K562 (cell line): Measurements from ENCODE around the gene CNDP1. TPM values are rescaled to one million over a fixed set of nuclear protein-coding genes. Genes with fewer than 3 reads are reported as not detected.

Experiments used
- ATAC-seq: fragments of 200-7000 bp; cut with Tn5 transposase; 3 replicates; pipeline ENCODE4 v1.9.1; 2020; ENCODE audit warnings: moderate library complexity
- BruUV-seq: library from RNA; stranded (reverse); fragments of 400-500 nt; replicated peaks from 2 replicates; lab custom pipeline; 2021; lab: Mats Ljungman, UMichigan
- CTCF ChIA-PET: fragments of 300-600 bp; formaldehyde crosslinking; extraction: SDS; loops from one replicate; lab custom pipeline; 2021; ENCODE audit warnings: low intra/inter-chr PET ratio; lab: Yijun Ruan, JAX
- POLR2A ChIA-PET: fragments of 300-600, 350-650 bp; sonication (Branson Sonifier 250); formaldehyde crosslinking; extraction: SDS; loops from one replicate; lab custom pipeline; 2021; ENCODE audit warnings: antibody characterized with exemption, inconsistent platforms; lab: Yijun Ruan, JAX
- DNase-seq, 4 experiments: peaks; one replicate each; pipeline versions ENCODE4 v3.0.0 to v3.0.0-alpha.2; 2011 to 2018; ENCODE audit warnings: low spot score in 3 of 4, mixed read lengths in 3 of 4; ENCODE audit errors: extremely low read depth in 1 of 4
- FAIRE-seq: peaks from 2 replicates; lab custom pipeline; 2011; peaks lifted over from hg19 to GRCh38; lab: Jason Lieb, UNC
- H2AFZ ChIP-seq: 2 replicates; pipeline ENCODE4 v1.6.0; 2011; ENCODE audit warnings: low read depth, low read length, control low read depth, inconsistent platforms
- H3K27ac ChIP-seq: fragments of 200-600 bp; 3 replicates; pipeline ENCODE4 v1.8.0; 2011; ENCODE audit warnings: low read depth, mild to moderate bottlenecking, control low read depth, inconsistent platforms, low read length, moderate library complexity, mixed read lengths; ENCODE audit errors: extremely low read depth
- H3K27me3 ChIP-seq, 2 experiments: fragments of 300-600 bp in 1 of 2; 2 replicates in 1 of 2; 3 replicates in 1 of 2; pipeline versions ENCODE4 v1.6.0 to v1.8.0; 2011; ENCODE audit warnings: inconsistent platforms in 2 of 2, low read length in 2 of 2, mild to moderate bottlenecking in 1 of 2, mixed read lengths in 1 of 2, moderate library complexity in 1 of 2; ENCODE audit not compliant: control insufficient read depth in 2 of 2, insufficient read depth in 2 of 2
- H3K36me3 ChIP-seq: fragments of 300-600 bp; 3 replicates; pipeline ENCODE4 v1.8.0; 2011; ENCODE audit warnings: mild to moderate bottlenecking, low read length, inconsistent platforms; ENCODE audit not compliant: control insufficient read depth, insufficient read depth
- H3K4me1 ChIP-seq, 2 experiments: fragments of 200-600 bp in 1 of 2; replicated peaks in 1 of 2; 2 replicates in 1 of 2; 3 replicates in 1 of 2; pipeline versions ENCODE4 v1.5.1 to v1.8.0; 2011; ENCODE audit warnings: inconsistent platforms in 2 of 2, low read length in 2 of 2, mild to moderate bottlenecking in 1 of 2, mixed read lengths in 1 of 2, moderate library complexity in 1 of 2; ENCODE audit not compliant: control insufficient read depth in 2 of 2, insufficient read depth in 2 of 2
- H3K4me2 ChIP-seq: 2 replicates; pipeline ENCODE4 v1.6.1; 2011; ENCODE audit warnings: low read length, control low read depth, inconsistent platforms, mixed read lengths; ENCODE audit not compliant: insufficient read depth
- H3K4me3 ChIP-seq: fragments of 200-600 bp; sonication (generic), shearing (Covaris generic); 2 replicates; pipeline ENCODE4 v1.5.1; 2016; ENCODE audit warnings: control low read depth, inconsistent platforms
- H3K79me2 ChIP-seq: fragments of 200-600 bp; 3 replicates; pipeline ENCODE4 v1.8.0; 2011; ENCODE audit warnings: low read length, inconsistent platforms; ENCODE audit not compliant: control insufficient read depth, insufficient read depth
- H3K9ac ChIP-seq, 2 experiments: 2 replicates each; pipeline versions ENCODE4 v1.6.0 to v1.6.1; 2011; ENCODE audit warnings: low read depth in 2 of 2, low read length in 2 of 2, control low read depth in 1 of 2, inconsistent platforms in 1 of 2, mild to moderate bottlenecking in 1 of 2, mixed read lengths in 1 of 2; ENCODE audit not compliant: insufficient read depth in 1 of 2
- H3K9me1 ChIP-seq: one replicate; pipeline ENCODE4 v1.6.0; 2011; ENCODE audit warnings: inconsistent platforms, mild to moderate bottlenecking, low read length, moderate library complexity; ENCODE audit not compliant: control insufficient read depth, insufficient read depth
- H3K9me3 ChIP-seq: replicated peaks from 2 replicates; pipeline ENCODE4 v1.5.1; 2011; ENCODE audit warnings: low read depth, low read length, inconsistent platforms; ENCODE audit not compliant: control insufficient read depth, insufficient read depth
- H4K20me1 ChIP-seq: replicated peaks from 2 replicates; pipeline ENCODE4 v1.6.1; 2011; ENCODE audit warnings: low read length, inconsistent platforms, mixed read lengths; ENCODE audit not compliant: control insufficient read depth, insufficient read depth
- CHD2 ChIP-seq: IDR thresholded peaks from 2 replicates; pipeline ENCODE4 v1.6.1; 2011; ENCODE audit warnings: low read depth, low read length
- MYBL2 ChIP-seq, 2 experiments: fragments of 450-650 bp in 1 of 2; sonication (generic) in 1 of 2; formaldehyde crosslinking in 1 of 2; IDR thresholded peaks; 2 replicates each; pipeline versions ENCODE4 v1.6.1 to v1.8.1; 2017 to 2022; ENCODE audit warnings: borderline replicate concordance in 1 of 2, inconsistent platforms in 1 of 2, low read depth in 1 of 2, mild to moderate bottlenecking in 1 of 2, missing genetic modification reagents in 1 of 2, moderate library complexity in 1 of 2
- POLR2AphosphoS2 ChIP-seq: IDR thresholded peaks from 2 replicates; pipeline ENCODE4 v1.6.1; 2012; ENCODE audit warnings: low read length, improper control_type of control experiment
- ZNF644 ChIP-seq: fragments of 200-800 bp; sonication (Bioruptor generic); IDR thresholded peaks from 2 replicates; pipeline ENCODE4 v1.6.1; 2016; ENCODE audit warnings: low read depth, missing genetic modification characterization, missing compliant biosample characterization
- ZNF764 ChIP-seq: fragments of 250-450 bp; sonication (Bioruptor Pico); IDR thresholded peaks from 2 replicates; pipeline ENCODE4 v1.4.0; 2020; ENCODE audit warnings: low read depth, mild to moderate bottlenecking, moderate library complexity
- WGBS: fragments of 100-300 bp; shearing (Covaris generic); methylation state at CpG from one replicate; pipeline ENCODE4 v1.1.6; 2016; ENCODE audit warnings: low coverage, mixed read lengths; ENCODE audit not compliant: insufficient coverage; ENCODE audit errors: missing lambda C conversion rate; 5-methylcytosine and 5-hydroxymethylcytosine counted together
- in situ Hi-C: fragments of 300-500 bp; cut with MboI; formaldehyde crosslinking; loops from 4 replicates; pipeline ENCODE4 v1.15.0; 2018; ENCODE audit warnings: inconsistent platforms, mixed read lengths
- intact Hi-C: fragments of 100-400 bp; cut with micrococcal nuclease; formaldehyde crosslinking; loops from 2 replicates; pipeline ENCODE4 v1.14.2; 2022
- polyA plus RNA-seq, 8 experiments: library from polyadenylated mRNA; depleted of rRNA in 4 of 8; stranded (reverse) in 5 of 8; unstranded in 3 of 8; fragments of >200 nt; fragmentation: Nextera tagmentation in 2 of 8; fragmentation: Illumina TruSeq in 1 of 8; extraction: Ambion mirVana in 2 of 8; extraction: Trizol in 1 of 8; gene quantifications; 2 replicates each; pipeline versions ENCODE4 v1.2.1 to v1.2.3, GENCODE V29; 2011 to 2014; ENCODE audit warnings: inconsistent platforms in 1 of 8, missing spikeins in 1 of 8
- total RNA-seq, 7 experiments: library from RNA; depleted of rRNA in 6 of 7; stranded (reverse); fragments of >200 nt in 6 of 7; fragmentation: Illumina TruSeq in 2 of 7; extraction: Trizol in 2 of 7; gene quantifications; 2 replicates each; pipeline versions ENCODE4 v1.2.1 to v1.2.3, GENCODE V29; 2011 to 2021; ENCODE audit warnings: low replicate concordance in 1 of 7
- TF ChIP-seq, protein P1 (sequence below): fragments of 250-450 bp; sonication (Bioruptor Pico); IDR thresholded peaks from 2 replicates; pipeline ENCODE4 v1.8.0; 2022; ENCODE audit warnings: inconsistent platforms, mild to moderate bottlenecking, moderate library complexity, borderline replicate concordance
- TF ChIP-seq, protein P2 (sequence below): sonication (generic); formaldehyde crosslinking; IDR thresholded peaks from 2 replicates; pipeline ENCODE4 v1.8.1; 2023; ENCODE audit warnings: mild to moderate bottlenecking, missing genetic modification reagents, moderate library complexity

The CNDP1 gene
- total and polyA plus RNA-seq, 9 of the 15 experiments (the other 6 are each of a cell fraction or from before 2014, with no cell fraction given) = not detected

DNA sequence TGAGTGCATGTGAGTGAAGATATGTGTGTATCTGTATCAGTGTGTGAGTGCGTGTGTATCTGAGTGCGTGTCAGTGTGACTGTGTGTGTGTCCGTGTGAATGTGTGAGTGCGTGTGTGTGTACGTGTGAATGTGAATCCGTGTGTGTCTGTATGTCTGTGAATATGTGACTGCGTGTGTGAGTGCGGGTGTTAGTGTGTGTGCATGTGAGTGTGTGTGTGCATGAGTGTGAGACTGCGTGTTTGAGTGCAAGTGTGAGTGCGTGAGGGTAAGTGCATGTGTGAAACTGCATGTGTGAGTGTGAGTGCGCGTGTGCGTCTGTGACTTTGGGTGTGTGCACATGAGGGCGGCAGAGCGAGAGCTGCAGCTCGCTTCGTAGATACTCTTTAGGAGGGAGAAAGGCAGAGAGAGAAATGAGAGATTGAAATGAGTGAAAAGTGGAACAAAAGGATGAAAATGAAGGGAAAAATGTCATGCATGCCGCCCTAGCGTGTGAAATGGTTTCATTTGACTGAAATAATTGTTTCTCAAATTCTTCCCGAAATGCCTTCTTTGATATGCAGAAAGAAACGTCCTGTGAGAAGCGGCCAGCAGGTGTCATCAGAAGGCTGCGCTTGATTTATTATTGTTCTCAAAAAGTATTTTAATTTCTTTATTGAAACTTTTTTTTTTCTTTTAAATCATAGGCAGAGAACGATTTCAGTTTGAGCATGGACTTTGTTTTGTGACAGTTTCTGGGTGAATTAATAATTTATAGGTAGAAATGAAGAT, 88.9 kb downstream of the CNDP1 start (continued):
- no peak for TF ChIP-seq MYBL2 (IDR thresholded peaks at IDR 0.05; ENCODE audit: low read depth)
- TF ChIP-seq MYBL2 (CRISPR knock-in tag; IDR thresholded peaks at IDR 0.05; ENCODE audit: borderline replicate concordance) = no peak
- TF ChIP-seq ZNF764 (CRISPR knock-in tag) = no peak
- TF ChIP-seq, protein P1, sequence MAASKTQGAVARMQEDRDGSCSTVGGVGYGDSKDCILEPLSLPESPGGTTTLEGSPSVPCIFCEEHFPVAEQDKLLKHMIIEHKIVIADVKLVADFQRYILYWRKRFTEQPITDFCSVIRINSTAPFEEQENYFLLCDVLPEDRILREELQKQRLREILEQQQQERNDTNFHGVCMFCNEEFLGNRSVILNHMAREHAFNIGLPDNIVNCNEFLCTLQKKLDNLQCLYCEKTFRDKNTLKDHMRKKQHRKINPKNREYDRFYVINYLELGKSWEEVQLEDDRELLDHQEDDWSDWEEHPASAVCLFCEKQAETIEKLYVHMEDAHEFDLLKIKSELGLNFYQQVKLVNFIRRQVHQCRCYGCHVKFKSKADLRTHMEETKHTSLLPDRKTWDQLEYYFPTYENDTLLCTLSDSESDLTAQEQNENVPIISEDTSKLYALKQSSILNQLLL (CRISPR knock-in tag) = no peak
- no peak for TF ChIP-seq POLR2AphosphoS2
- no peak for TF ChIP-seq CHD2

DNA sequence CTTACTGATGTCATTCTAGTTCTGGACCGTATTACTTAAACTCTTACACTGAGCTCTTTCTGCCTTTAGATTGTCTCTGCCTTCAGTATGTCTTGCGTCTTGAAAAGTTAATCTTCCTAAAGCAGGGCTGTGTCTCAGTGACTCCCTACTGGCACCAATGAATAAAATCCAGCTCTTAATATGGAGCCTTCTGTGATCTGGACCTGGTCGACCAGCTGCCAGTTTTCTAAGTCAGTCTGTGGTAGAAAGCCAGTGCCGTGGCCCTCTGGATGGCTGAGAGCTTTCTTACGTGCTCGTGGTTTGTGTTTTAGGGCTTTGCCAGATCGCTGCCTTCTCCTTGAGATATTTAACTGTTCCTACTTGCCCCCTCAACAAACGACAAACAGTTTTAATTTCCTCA, 90.2 kb downstream of the CNDP1 start:
- Histone ChIP-seq H3K9ac (no peak overlapping the region), H3K9me3 (no peaks in the 10 kb centered on the region), H3K79me2 (peaks cover 7% of the 10 kb centered on the region; the same call in 2 of the 3 replicates), H3K4me2 (no peak overlapping the region), H4K20me1 (no peaks in the 10 kb centered on the region), H2AFZ (no peak overlapping the region), H3K27me3 (no peaks in the 10 kb centered on the region), H3K4me1 (no peaks in the 10 kb centered on the region), H3K9me1 (no peaks in the 10 kb centered on the region), H3K4me3 (no peak overlapping the region), H3K27ac (no peak overlapping the region), H3K36me3 (no peaks in the 10 kb centered on the region)
- DNase-seq = no peak
- no peak for FAIRE-seq
- 51% methylated on average over 8 of the region's 8 CpGs for WGBS
- TF ChIP-seq, protein P2, sequence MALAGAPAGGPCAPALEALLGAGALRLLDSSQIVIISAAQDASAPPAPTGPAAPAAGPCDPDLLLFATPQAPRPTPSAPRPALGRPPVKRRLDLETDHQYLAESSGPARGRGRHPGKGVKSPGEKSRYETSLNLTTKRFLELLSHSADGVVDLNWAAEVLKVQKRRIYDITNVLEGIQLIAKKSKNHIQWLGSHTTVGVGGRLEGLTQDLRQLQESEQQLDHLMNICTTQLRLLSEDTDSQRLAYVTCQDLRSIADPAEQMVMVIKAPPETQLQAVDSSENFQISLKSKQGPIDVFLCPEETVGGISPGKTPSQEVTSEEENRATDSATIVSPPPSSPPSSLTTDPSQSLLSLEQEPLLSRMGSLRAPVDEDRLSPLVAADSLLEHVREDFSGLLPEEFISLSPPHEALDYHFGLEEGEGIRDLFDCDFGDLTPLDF (CRISPR knock-in tag) = no peak
- no peak for TF ChIP-seq ZNF644 (tag)
- intact Hi-C loops = no loop called here
- ChIA-PET POLR2A (no interaction called here), CTCF (no interaction called here)
- no peak for ATAC-seq
- in situ Hi-C loops = no loop called here
- no TSS peak for BruUV-seq
